Measurements from ENCODE around the gene ZNF611.
"Not testable (repeated sequence)": the region's sequence is repeated elsewhere in the genome, so short reads cannot be mapped to it uniquely, and the experiment has no call there.

Gene ZNF611

DNA sequence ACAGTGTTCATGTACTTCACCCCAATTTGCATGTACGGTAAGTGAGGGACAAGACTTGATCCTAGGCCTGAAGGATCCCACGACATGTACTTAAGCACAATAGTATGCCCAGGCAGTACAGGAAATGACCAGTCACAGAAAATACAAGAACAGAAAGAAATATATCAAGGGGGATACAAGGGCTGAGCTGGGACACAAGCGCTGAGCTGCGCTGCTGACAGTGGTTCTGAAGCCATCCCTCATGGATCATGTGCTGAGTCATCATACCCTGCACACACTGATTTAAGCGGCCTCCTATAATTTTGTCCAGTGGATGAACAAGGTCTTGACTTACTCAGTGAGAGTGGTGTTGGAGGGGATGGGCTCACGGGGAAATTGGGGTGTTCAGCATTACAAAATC, 59.6 kb downstream of the ZNF611 start:
- DNase-seq = not testable (repeated sequence)

- no peak for DNase-seq
These were observed 61.8 kb downstream of the ZNF611 start for GRCh38 chr19:52673014-52673413.

DNA sequence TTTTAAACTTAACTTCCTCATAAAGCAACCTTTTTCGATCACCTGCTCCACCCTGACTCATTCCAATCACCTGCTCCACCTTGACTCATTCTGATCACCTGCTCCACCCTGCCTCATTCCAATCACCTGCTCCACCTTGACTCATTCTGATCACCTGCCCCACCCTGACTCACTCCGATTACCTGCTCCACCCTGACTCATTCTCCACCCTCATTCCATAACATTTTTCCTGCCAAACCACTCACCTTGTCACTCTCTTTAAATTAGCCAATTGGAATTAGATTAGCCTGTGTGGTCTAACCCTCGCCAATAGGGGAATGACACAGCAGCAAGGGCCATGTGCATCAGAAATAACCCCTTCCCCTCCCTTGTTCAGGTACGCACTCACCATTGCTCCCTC, 64.8 kb downstream of the ZNF611 start:
- DNase-seq = no peak

- no peak for DNase-seq
These were observed 65.3 kb downstream of the ZNF611 start for GRCh38 chr19:52669586-52669985.

DNA sequence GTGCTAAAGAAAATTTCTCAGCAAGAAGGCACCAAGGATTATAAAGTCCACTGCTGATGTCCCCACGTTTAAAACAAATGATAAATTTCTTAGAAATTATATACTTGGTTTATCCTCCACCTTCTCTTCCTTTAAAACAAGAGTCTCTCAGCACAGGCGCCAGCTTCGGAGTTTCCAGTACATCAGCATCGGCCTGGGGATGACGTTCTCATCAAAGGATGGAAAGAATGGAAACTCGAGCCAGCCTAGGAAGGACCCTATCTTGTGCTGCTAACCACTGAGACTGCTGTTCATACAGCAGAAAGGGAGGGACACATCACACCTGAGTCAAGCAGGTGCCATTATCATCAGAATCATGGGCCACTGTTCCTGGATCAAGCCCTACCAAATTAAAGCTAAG, 66.9 kb downstream of the ZNF611 start:
- DNase-seq = no peak

DNA sequence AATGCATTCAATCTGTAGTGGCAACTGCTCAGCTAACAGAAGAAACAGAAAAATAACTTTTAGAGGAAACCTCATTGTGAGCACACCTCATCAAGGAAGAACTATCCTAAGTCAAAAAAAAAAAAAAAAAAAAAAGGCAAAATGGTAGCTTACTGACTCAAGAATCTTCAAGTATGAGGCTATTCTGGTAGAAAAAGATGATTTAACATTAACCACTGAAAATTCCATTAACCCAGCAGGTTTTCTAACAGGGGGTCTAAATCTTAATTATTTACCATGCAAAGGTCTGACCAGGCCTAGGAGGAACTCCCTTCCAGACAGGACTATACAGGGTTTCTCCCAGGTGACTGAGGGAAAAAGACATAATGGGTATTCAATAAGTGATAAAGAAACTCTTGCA, 68.3 kb downstream of the ZNF611 start:
- DNase-seq = no peak

- no peak for DNase-seq
These were observed 69.3 kb downstream of the ZNF611 start for GRCh38 chr19:52665529-52665928.

GRCh38 chr19:52665027-52665426, 69.8 kb downstream of the ZNF611 start:
- DNase-seq = no peak

GRCh38 chr19:52664461-52664860, 70.4 kb downstream of the ZNF611 start:
- no peak for DNase-seq

GRCh38 chr19:52662631-52663030, 72.2 kb downstream of the ZNF611 start:
- no peak for DNase-seq

- no peak for DNase-seq
These were observed 73.9 kb downstream of the ZNF611 start for GRCh38 chr19:52660981-52661380.

GRCh38 chr19:52659013-52659412, 75.8 kb downstream of the ZNF611 start:
- no peak for DNase-seq

GRCh38 chr19:52658595-52658994, 76.2 kb downstream of the ZNF611 start:
- no peak for DNase-seq

DNA sequence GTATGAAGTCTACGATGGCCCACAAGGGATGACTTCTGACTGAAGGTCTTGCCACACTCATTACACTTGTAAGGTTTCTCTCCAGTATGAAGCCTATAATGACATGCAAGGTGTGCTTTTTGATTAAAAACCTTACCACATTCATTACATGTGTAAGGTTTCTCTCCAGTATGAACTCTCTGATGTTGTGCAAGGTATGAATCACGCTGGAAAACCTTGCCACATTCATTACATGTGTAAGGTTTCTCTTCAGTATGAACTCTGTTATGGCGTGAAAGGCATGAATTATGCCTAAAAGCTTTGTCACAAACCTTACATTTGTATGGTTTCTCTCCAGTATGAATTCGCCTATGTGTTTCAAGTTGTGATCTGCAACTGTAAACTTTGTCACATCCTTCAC, 81.7 kb downstream of the ZNF611 start:
- DNase-seq = no peak
